Gastroesophageal sphincter (tissue), 4 donors: ENCODE results near the gene BCAS3. TPM values are rescaled to one million over a fixed set of nuclear protein-coding genes. Genes with fewer than 3 reads are reported as not detected.

Experiments
- ATAC-seq: fragments of 150-250 bp; one replicate; pipeline ENCODE4 v1.9.1; 2016; ENCODE audit warnings: mild to moderate bottlenecking, moderate library complexity
- H3K27ac ChIP-seq, 4 donors: fragments of 200-600 bp; sonication (generic) in 3 of 4; 1 replicate in 3 of 4; 2 replicates in 1 of 4; pipeline ENCODE4 v1.5.1; 2016 to 2019
- H3K27me3 ChIP-seq: fragments of 200-600 bp; sonication (generic); one replicate; pipeline ENCODE4 v1.5.1; 2019
- H3K36me3 ChIP-seq, 2 donors: fragments of 200-600 bp; sonication (generic); one replicate each; pipeline ENCODE4 v1.5.1; 2019; ENCODE audit warnings: control low read depth in 1 of 2
- H3K4me1 ChIP-seq, 3 donors: fragments of 200-600 bp; sonication (generic); 1 replicate in 2 of 3; 2 replicates in 1 of 3; pipeline ENCODE4 v1.5.1; 2016 to 2019; ENCODE audit warnings: control low read depth in 2 of 3
- H3K4me3 ChIP-seq, 2 donors: fragments of 200-600 bp; sonication (generic); one replicate each; pipeline ENCODE4 v1.5.1; 2019; ENCODE audit warnings: mild to moderate bottlenecking in 1 of 2, moderate library complexity in 1 of 2
- H3K9me3 ChIP-seq, 3 donors: fragments of 200-600 bp; sonication (generic); one replicate each; pipeline ENCODE4 v1.5.1; 2017 to 2019; ENCODE audit warnings: control low read depth in 2 of 3
- CTCF ChIP-seq, 4 experiments: fragments of 200-600 bp in 2 of 4; fragments of 450-650 bp in 2 of 4; sonication (generic) in 1 of 4; IDR thresholded peaks; one replicate each; pipeline ENCODE4 v1.5.1; 2017 to 2019; ENCODE audit warnings: antibody characterized with exemption in 4 of 4, mild to moderate bottlenecking in 2 of 4, moderate library complexity in 2 of 4
- EP300 ChIP-seq: sonication (generic); formaldehyde crosslinking; IDR thresholded peaks from one replicate; pipeline ENCODE4 v1.6.1; 2017; ENCODE audit warnings: antibody characterized with exemption, mild to moderate bottlenecking
- POLR2A ChIP-seq, 2 donors: fragments of 450-650 bp; IDR thresholded peaks; one replicate each; pipeline ENCODE4 v1.6.1; 2017; ENCODE audit warnings: antibody characterized with exemption in 2 of 2, mild to moderate bottlenecking in 2 of 2, moderate library complexity in 1 of 2
- POLR2AphosphoS5 ChIP-seq: sonication (generic); formaldehyde crosslinking; IDR thresholded peaks from one replicate; pipeline ENCODE4 v1.6.1; 2017; ENCODE audit warnings: antibody characterized with exemption
- WGBS, 2 donors: methylation state at CpG; one replicate each; pipeline ENCODE4 v1.1.5; 2018; ENCODE audit warnings: low coverage in 1 of 2; 5-methylcytosine and 5-hydroxymethylcytosine counted together
- total RNA-seq, 4 donors: library from RNA; depleted of rRNA; stranded (reverse); fragments of >200 nt; gene quantifications; one replicate each; pipeline ENCODE4 v1.1.0, GENCODE V29; 2016

Gene BCAS3
- total RNA-seq, 4 donors from 2014 or later = 18.8 to 37.0 (median 34.5) TPM

- no peak for ATAC-seq
- H3K4me3 ChIP-seq = no peak overlapping the region
- WGBS, 2 donors = 69 to 84% methylated on average over 5 of the region's 5 CpGs
These were observed 547.7 kb downstream of the BCAS3 start for GRCh38 chr17:61225178-61225882.

GRCh38 chr17:61227866-61228265 is 550.2 kb downstream of the BCAS3 start:
- Histone ChIP-seq H3K4me3 (no peak overlapping the region), H3K27me3 (no peaks in the 10 kb centered on the region), H3K36me3 (no peaks in the 10 kb centered on the region), H3K4me1 (no peaks in the 10 kb centered on the region), H3K9me3 (no peaks in the 10 kb centered on the region), H3K27ac (no peak overlapping the region)
- TF ChIP-seq EP300 = no peak
- TF ChIP-seq POLR2AphosphoS5 = no peak
- no peak for TF ChIP-seq POLR2A (IDR thresholded peaks at IDR 0.05)
- no peak for TF ChIP-seq CTCF (IDR thresholded peaks at IDR 0.05)
- ATAC-seq = no peak

More at GRCh38 chr17:61225178-61225882, 547.7 kb downstream of the BCAS3 start:
- Histone ChIP-seq H3K27ac (no peak overlapping the region), H3K9me3 (no peaks in the 10 kb centered on the region), H3K27me3 (no peaks in the 10 kb centered on the region), H3K36me3 (no peaks in the 10 kb centered on the region), H3K4me1 (no peaks in the 10 kb centered on the region)
- TF ChIP-seq CTCF (IDR thresholded peaks at IDR 0.05) = no peak
- TF ChIP-seq POLR2A (IDR thresholded peaks at IDR 0.05) = no peak
- TF ChIP-seq POLR2AphosphoS5 = no peak
- TF ChIP-seq EP300 = no peak

- Histone ChIP-seq H3K27me3 (no peaks in the 10 kb centered on the region), H3K4me1 (peaks cover 0 to 10% (median 2%) of the 10 kb centered on the region in 3 donors), H3K27ac (no peak overlapping the region), H3K36me3 (no peaks in the 10 kb centered on the region), H3K9me3 (no peaks in the 10 kb centered on the region), H3K4me3 (no peak overlapping the region)
- WGBS, 2 donors = 95 to 97% methylated on average over 2 of the region's 2 CpGs
- TF ChIP-seq EP300 (no peak), POLR2A (IDR thresholded peaks at IDR 0.05) (no peak), POLR2AphosphoS5 (no peak), CTCF (IDR thresholded peaks at IDR 0.05) (no peak)
- no peak for ATAC-seq
These were observed 552.8 kb downstream of the BCAS3 start for GRCh38 chr17:61230461-61230860.

GRCh38 chr17:61230972-61231820 is 553.5 kb downstream of the BCAS3 start:
- H3K36me3 ChIP-seq = no peaks in the 10 kb centered on the region
- no peaks in the 10 kb centered on the region for H3K9me3 ChIP-seq
- TF ChIP-seq CTCF (IDR thresholded peaks at IDR 0.05) (no peak), POLR2A (IDR thresholded peaks at IDR 0.05) (no peak), EP300 (no peak), POLR2AphosphoS5 (no peak)
- H3K27me3 ChIP-seq = no peaks in the 10 kb centered on the region
- H3K27ac ChIP-seq = no peak overlapping the region
- H3K4me3 ChIP-seq = no peak overlapping the region
- H3K4me1 ChIP-seq = peaks cover 2 to 18% (median 3%) of the 10 kb centered on the region in 3 donors
- 58 to 93% methylated on average over 2 to 4 of the region's 4 CpGs for WGBS, 2 donors
- no peak for ATAC-seq

- no peaks in the 10 kb centered on the region for H3K9me3 ChIP-seq
- no peak for ATAC-seq
These were observed 555.2 kb downstream of the BCAS3 start for GRCh38 chr17:61232871-61233270.

More at GRCh38 chr17:61232871-61233270, 555.2 kb downstream of the BCAS3 start:
- TF ChIP-seq POLR2AphosphoS5 = no peak
- TF ChIP-seq POLR2A (IDR thresholded peaks at IDR 0.05) = no peak
- no peak for TF ChIP-seq CTCF (IDR thresholded peaks at IDR 0.05)
- no peak for TF ChIP-seq EP300
- WGBS, 2 donors = 92 to 94% methylated on average over 1 to 3 of the region's 3 CpGs
- Histone ChIP-seq H3K4me1 (peaks cover 2 to 25% (median 6%) of the 10 kb centered on the region in 3 donors), H3K27ac (no peak overlapping the region), H3K36me3 (no peaks in the 10 kb centered on the region), H3K27me3 (no peaks in the 10 kb centered on the region), H3K4me3 (no peak overlapping the region)
